SK-N-SH (cell line): ENCODE data around the gene JAKMIP3. TPM values are rescaled to one million over a fixed set of nuclear protein-coding genes. Genes with fewer than 3 reads are reported as not detected.

Experiments
- CTCF ChIA-PET: fragments of 300-600, 350-600 bp; formaldehyde crosslinking; extraction: SDS; loops from one replicate; lab custom pipeline; 2021; lab: Yijun Ruan, JAX
- POLR2A ChIA-PET: fragments of 350-600 bp; sonication (Branson Sonifier 250); formaldehyde crosslinking; extraction: SDS; loops from one replicate; lab custom pipeline; 2020; ENCODE audit warnings: antibody characterized with exemption, inconsistent platforms; lab: Yijun Ruan, JAX
- DNase-seq: peaks from one replicate; pipeline ENCODE4 v3.0.0; 2012
- H2AFZ ChIP-seq: fragments of 200-600 bp; sonication (generic); 2 replicates; pipeline ENCODE4 v1.8.1; 2016; ENCODE audit warnings: antibody characterized with exemption, mild to moderate bottlenecking, low read depth
- H3F3A ChIP-seq: fragments of 200-600 bp; sonication (generic); replicated peaks from 2 replicates; pipeline ENCODE3; 2016; ENCODE audit warnings: antibody characterized with exemption, mild to moderate bottlenecking; ENCODE audit not compliant: insufficient read depth
- H3K27ac ChIP-seq, 2 experiments: fragments of 200-500 bp in 1 of 2; fragments of 200-600 bp in 1 of 2; sonication (Bioruptor generic) in 1 of 2; sonication (generic), shearing (Covaris generic) in 1 of 2; 2 replicates each; pipeline versions ENCODE4 v1.5.1 to v1.6.1; 2014 to 2016; ENCODE audit warnings: low read depth in 2 of 2, inconsistent platforms in 1 of 2, low read length in 1 of 2, mild to moderate bottlenecking in 1 of 2, mixed read lengths in 1 of 2
- H3K27me3 ChIP-seq: fragments of 200-600 bp; sonication (generic), shearing (Covaris generic); 2 replicates; pipeline ENCODE4 v1.6.1; 2016; ENCODE audit warnings: mixed run types; ENCODE audit not compliant: insufficient read depth
- H3K36me3 ChIP-seq, 2 experiments: fragments of 200-500 bp in 1 of 2; fragments of 200-600 bp in 1 of 2; sonication (Bioruptor generic) in 1 of 2; sonication (generic) in 1 of 2; replicated peaks in 1 of 2; 2 replicates each; pipeline versions ENCODE3 to v1.5.1; 2014 to 2016; ENCODE audit warnings: low read length in 1 of 2, mild to moderate bottlenecking in 1 of 2; ENCODE audit not compliant: insufficient read depth in 2 of 2, control insufficient read depth in 1 of 2
- H3K4me1 ChIP-seq, 2 experiments: fragments of 200-500 bp in 1 of 2; fragments of 200-600 bp in 1 of 2; sonication (Bioruptor generic) in 1 of 2; sonication (generic), shearing (Covaris generic) in 1 of 2; 2 replicates each; pipeline versions ENCODE4 v1.5.1 to v1.6.1; 2014 to 2016; ENCODE audit warnings: low read depth in 1 of 2, low read length in 1 of 2, mixed run types in 1 of 2; ENCODE audit not compliant: insufficient read depth in 2 of 2, control insufficient read depth in 1 of 2
- H3K4me2 ChIP-seq: fragments of 200-600 bp; sonication (generic), shearing (Covaris generic); 2 replicates; pipeline ENCODE4 v1.6.1; 2017; ENCODE audit warnings: mixed run types
- H3K4me3 ChIP-seq, 2 experiments: fragments of 200-500 bp in 1 of 2; fragments of 200-600 bp in 1 of 2; sonication (Bioruptor generic) in 1 of 2; sonication (generic), shearing (Covaris generic) in 1 of 2; 2 replicates each; pipeline versions ENCODE4 v1.5.1 to v1.8.1; 2014 to 2016; ENCODE audit warnings: low read depth in 2 of 2, inconsistent platforms in 1 of 2, low read length in 1 of 2, mild to moderate bottlenecking in 1 of 2, mixed read lengths in 1 of 2, moderate library complexity in 1 of 2
- H3K79me2 ChIP-seq: fragments of 200-600 bp; sonication (generic); 2 replicates; pipeline ENCODE4 v1.8.1; 2017; ENCODE audit warnings: mild to moderate bottlenecking; ENCODE audit not compliant: insufficient read depth
- H3K9ac ChIP-seq: fragments of 200-600 bp; sonication (generic); 2 replicates; pipeline ENCODE4 v1.6.1; 2017; ENCODE audit warnings: mixed run types
- H3K9me2 ChIP-seq: fragments of 200-600 bp; sonication (generic); 2 replicates; pipeline ENCODE4 v1.6.1; 2017; ENCODE audit warnings: mixed run types
- H3K9me3 ChIP-seq: fragments of 200-600 bp; sonication (generic); 2 replicates; pipeline ENCODE4 v1.6.1; 2017; ENCODE audit warnings: mixed run types, mild to moderate bottlenecking, moderate library complexity
- H4K20me1 ChIP-seq: fragments of 200-600 bp; sonication (generic); 2 replicates; pipeline ENCODE4 v1.6.1; 2017; ENCODE audit warnings: mild to moderate bottlenecking, mixed run types; ENCODE audit not compliant: insufficient read depth
- CHD2 ChIP-seq: fragments of 150-350 bp; IDR thresholded peaks from 2 replicates; pipeline ENCODE4 v1.6.1; 2018; ENCODE audit warnings: low read length; ENCODE audit not compliant: partially characterized antibody
- EZH2phosphoT487 ChIP-seq: fragments of 200-600 bp; sonication (generic); IDR thresholded peaks from 2 replicates; pipeline ENCODE4 v1.6.1; 2017; ENCODE audit warnings: low read depth, mixed run types, mild to moderate bottlenecking, antibody characterized with exemption, moderate library complexity, borderline replicate concordance
- FOSL2 ChIP-seq: IDR thresholded peaks from 2 replicates; pipeline ENCODE4 v1.4.0; 2012; ENCODE audit warnings: low read depth, mild to moderate bottlenecking, moderate library complexity, borderline replicate concordance
- GATA2 ChIP-seq: sonication (generic); formaldehyde crosslinking; IDR thresholded peaks from 2 replicates; pipeline ENCODE4 v1.5.0; 2020; ENCODE audit warnings: mild to moderate bottlenecking, missing genetic modification reagents
- JUND ChIP-seq: IDR thresholded peaks from 2 replicates; pipeline ENCODE4 v1.4.0; 2012
- MEF2A ChIP-seq: IDR thresholded peaks from 2 replicates; pipeline ENCODE4 v1.4.0; 2012; ENCODE audit warnings: low read depth, borderline replicate concordance
- NRF1 ChIP-seq: IDR thresholded peaks from 2 replicates; pipeline ENCODE4 v1.6.1; 2012; ENCODE audit warnings: low read depth, mild to moderate bottlenecking, low read length
- RCOR1 ChIP-seq: fragments of 150-350 bp; IDR thresholded peaks from 2 replicates; pipeline ENCODE4 v1.6.1; 2017; ENCODE audit warnings: antibody characterized with exemption, low read length
- SIN3A ChIP-seq: IDR thresholded peaks from 2 replicates; pipeline ENCODE4 v1.6.1; 2012; ENCODE audit warnings: low read depth, mild to moderate bottlenecking, low read length, moderate library complexity, borderline replicate concordance
- SMC3 ChIP-seq: IDR thresholded peaks from 2 replicates; pipeline ENCODE4 v1.6.1; 2012; ENCODE audit warnings: low read depth, low read length, improper control_type of control experiment
- TAF1 ChIP-seq: IDR thresholded peaks from 2 replicates; pipeline ENCODE4 v1.6.1; 2012; ENCODE audit warnings: low read depth, mild to moderate bottlenecking, low read length, moderate library complexity, borderline replicate concordance
- WGBS: methylation state at CpG from one replicate; pipeline ENCODE4 v1.1.6; 2017; ENCODE audit warnings: low lambda C conversion rate; 5-methylcytosine and 5-hydroxymethylcytosine counted together
- polyA plus RNA-seq, 3 experiments: library from polyadenylated mRNA; depleted of rRNA; stranded (reverse); fragments of >200 nt; gene quantifications; 2 replicates each; pipeline ENCODE4 v1.2.3, GENCODE V29; 2012
- TF ChIP-seq, protein P1 (sequence below): IDR thresholded peaks from 2 replicates; pipeline ENCODE4 v1.4.0; 2012; ENCODE audit warnings: low read depth, borderline replicate concordance
- TF ChIP-seq, protein P2 (sequence below): IDR thresholded peaks from 2 replicates; pipeline ENCODE4 v1.4.0; 2012; ENCODE audit warnings: low read depth, borderline replicate concordance
- TF ChIP-seq, protein P3 (sequence below): IDR thresholded peaks from 2 replicates; pipeline ENCODE4 v1.4.0; 2012; ENCODE audit warnings: low read depth
- TF ChIP-seq, protein P4 (sequence below): fragments of 150-350 bp; IDR thresholded peaks from 2 replicates; pipeline ENCODE4 v1.6.1; 2017; ENCODE audit warnings: antibody characterized with exemption, low read length, low read depth, borderline replicate concordance
- TF ChIP-seq, protein P5 (sequence below): fragments of 150-350 bp; IDR thresholded peaks from 2 replicates; pipeline ENCODE4 v1.6.1; 2016; ENCODE audit warnings: mild to moderate bottlenecking, low read depth, low read length

The JAKMIP3 gene
- polyA plus RNA-seq, 1 of the 3 experiments (the other 2 are of a cell fraction) = 0.02 TPM

DNA sequence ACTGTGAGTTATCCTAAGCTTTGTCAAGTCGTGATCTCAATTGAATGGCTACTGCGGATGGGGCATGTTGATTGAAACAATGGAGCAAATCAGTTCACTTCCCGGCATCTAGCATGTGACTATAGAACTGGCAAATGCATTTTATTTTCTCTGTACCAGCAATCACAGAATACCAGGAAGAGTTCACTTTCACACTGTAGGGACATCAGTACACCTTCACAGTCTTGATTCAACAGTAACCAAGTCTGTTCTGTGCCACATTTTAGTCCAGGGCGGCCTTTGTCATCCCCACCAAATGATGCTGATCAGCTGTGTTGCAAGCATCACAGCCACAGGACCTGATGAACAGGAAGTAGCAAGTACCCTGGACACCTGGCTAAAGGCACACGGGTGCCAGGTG is 32.1 kb upstream of the JAKMIP3 start:
- CTCF ChIA-PET = interaction anchor here (2.8 kb wide), 1 partner anchor 11 kb away, joined by 11 read pairs; no protein-coding TSS in a partner anchor
- WGBS = 50% methylated on average over 5 of the region's 5 CpGs
- Histone ChIP-seq H3K9me2 (no peaks in the 10 kb centered on the region), H3K4me2 (no peak overlapping the region), H3K36me3 (no peaks in the 10 kb centered on the region), H4K20me1 (no peaks in the 10 kb centered on the region), H3K79me2 (no peaks in the 10 kb centered on the region), H3F3A (no peaks in the 10 kb centered on the region), H3K9ac (no peak overlapping the region), H3K4me3 (no peak overlapping the region), H3K4me1 (peaks cover 0 to 3% of the 10 kb centered on the region in 2 experiments; a peak in 1 of 4 replicates), H2AFZ (no peak overlapping the region), H3K9me3 (no peaks in the 10 kb centered on the region), H3K27ac (no peak overlapping the region), H3K27me3 (peaks cover 12% of the 10 kb centered on the region; the same call in 1 of the 2 replicates)
- POLR2A ChIA-PET = no interaction called here
- DNase-seq = no peak
- no peak for TF ChIP-seq CHD2
- TF ChIP-seq, protein P1, sequence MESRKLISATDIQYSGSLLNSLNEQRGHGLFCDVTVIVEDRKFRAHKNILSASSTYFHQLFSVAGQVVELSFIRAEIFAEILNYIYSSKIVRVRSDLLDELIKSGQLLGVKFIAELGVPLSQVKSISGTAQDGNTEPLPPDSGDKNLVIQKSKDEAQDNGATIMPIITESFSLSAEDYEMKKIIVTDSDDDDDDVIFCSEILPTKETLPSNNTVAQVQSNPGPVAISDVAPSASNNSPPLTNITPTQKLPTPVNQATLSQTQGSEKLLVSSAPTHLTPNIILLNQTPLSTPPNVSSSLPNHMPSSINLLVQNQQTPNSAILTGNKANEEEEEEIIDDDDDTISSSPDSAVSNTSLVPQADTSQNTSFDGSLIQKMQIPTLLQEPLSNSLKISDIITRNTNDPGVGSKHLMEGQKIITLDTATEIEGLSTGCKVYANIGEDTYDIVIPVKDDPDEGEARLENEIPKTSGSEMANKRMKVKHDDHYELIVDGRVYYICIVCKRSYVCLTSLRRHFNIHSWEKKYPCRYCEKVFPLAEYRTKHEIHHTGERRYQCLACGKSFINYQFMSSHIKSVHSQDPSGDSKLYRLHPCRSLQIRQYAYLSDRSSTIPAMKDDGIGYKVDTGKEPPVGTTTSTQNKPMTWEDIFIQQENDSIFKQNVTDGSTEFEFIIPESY = no peak
- TF ChIP-seq, protein P2, sequence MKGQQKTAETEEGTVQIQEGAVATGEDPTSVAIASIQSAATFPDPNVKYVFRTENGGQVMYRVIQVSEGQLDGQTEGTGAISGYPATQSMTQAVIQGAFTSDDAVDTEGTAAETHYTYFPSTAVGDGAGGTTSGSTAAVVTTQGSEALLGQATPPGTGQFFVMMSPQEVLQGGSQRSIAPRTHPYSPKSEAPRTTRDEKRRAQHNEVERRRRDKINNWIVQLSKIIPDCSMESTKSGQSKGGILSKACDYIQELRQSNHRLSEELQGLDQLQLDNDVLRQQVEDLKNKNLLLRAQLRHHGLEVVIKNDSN = no peak
- no peak for TF ChIP-seq JUND
- TF ChIP-seq EZH2phosphoT487 = no peak
- no peak for TF ChIP-seq MEF2A
- no peak for TF ChIP-seq RCOR1
- TF ChIP-seq, protein P3, sequence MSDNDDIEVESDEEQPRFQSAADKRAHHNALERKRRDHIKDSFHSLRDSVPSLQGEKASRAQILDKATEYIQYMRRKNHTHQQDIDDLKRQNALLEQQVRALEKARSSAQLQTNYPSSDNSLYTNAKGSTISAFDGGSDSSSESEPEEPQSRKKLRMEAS = no peak
- TF ChIP-seq GATA2 (CRISPR knock-in tag) = no peak
- TF ChIP-seq TAF1 = no peak
- TF ChIP-seq, protein P4, sequence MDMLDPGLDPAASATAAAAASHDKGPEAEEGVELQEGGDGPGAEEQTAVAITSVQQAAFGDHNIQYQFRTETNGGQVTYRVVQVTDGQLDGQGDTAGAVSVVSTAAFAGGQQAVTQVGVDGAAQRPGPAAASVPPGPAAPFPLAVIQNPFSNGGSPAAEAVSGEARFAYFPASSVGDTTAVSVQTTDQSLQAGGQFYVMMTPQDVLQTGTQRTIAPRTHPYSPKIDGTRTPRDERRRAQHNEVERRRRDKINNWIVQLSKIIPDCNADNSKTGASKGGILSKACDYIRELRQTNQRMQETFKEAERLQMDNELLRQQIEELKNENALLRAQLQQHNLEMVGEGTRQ = no peak
- TF ChIP-seq, protein P5, sequence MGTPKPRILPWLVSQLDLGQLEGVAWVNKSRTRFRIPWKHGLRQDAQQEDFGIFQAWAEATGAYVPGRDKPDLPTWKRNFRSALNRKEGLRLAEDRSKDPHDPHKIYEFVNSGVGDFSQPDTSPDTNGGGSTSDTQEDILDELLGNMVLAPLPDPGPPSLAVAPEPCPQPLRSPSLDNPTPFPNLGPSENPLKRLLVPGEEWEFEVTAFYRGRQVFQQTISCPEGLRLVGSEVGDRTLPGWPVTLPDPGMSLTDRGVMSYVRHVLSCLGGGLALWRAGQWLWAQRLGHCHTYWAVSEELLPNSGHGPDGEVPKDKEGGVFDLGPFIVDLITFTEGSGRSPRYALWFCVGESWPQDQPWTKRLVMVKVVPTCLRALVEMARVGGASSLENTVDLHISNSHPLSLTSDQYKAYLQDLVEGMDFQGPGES = no peak
- TF ChIP-seq FOSL2 = no peak
- no peak for TF ChIP-seq SMC3
- no peak for TF ChIP-seq NRF1
- no peak for TF ChIP-seq SIN3A
